HFFc6 (cell line): ENCODE data around the gene ZDHHC21. TPM values are rescaled to one million over a fixed set of nuclear protein-coding genes. Genes with fewer than 3 reads are reported as not detected.
"Not testable (repeated sequence)": the region's sequence is repeated elsewhere in the genome, so short reads cannot be mapped to it uniquely, and the experiment has no call there.

Source experiments
- DNase-seq: peaks from one replicate; pipeline ENCODE4 v3.0.0-alpha.2; 2018
- H3K27ac Mint-ChIP-seq: 2 replicates; pipeline ENCODE4 v1.8.0; 2020; ENCODE audit warnings: mild to moderate bottlenecking, mixed read lengths
- H3K27me3 Mint-ChIP-seq: 2 replicates; pipeline ENCODE4 v1.8.0; 2021; ENCODE audit warnings: mild to moderate bottlenecking, moderate library complexity, mixed read lengths; ENCODE audit not compliant: insufficient read depth
- H3K36me3 Mint-ChIP-seq: 2 replicates; pipeline ENCODE4 v1.8.0; 2021; ENCODE audit warnings: low read depth, mixed read lengths
- H3K4me1 Mint-ChIP-seq: 2 replicates; pipeline ENCODE4 v1.8.0; 2020; ENCODE audit warnings: low read depth, mixed read lengths
- H3K4me3 Mint-ChIP-seq: 2 replicates; pipeline ENCODE4 v1.8.0; 2020; ENCODE audit warnings: mild to moderate bottlenecking, moderate library complexity, mixed read lengths
- H3K9me3 Mint-ChIP-seq: 2 replicates; pipeline ENCODE4 v1.8.0; 2020; ENCODE audit warnings: mild to moderate bottlenecking, mixed read lengths
- total RNA-seq, 6 experiments: library from RNA; stranded (reverse); fragmentation: NEBNext Ultra II Directional; extraction: Animal tissue kit (Norgen Biotek cat#: 25700); gene quantifications; 2 replicates in 1 of 6; 3 replicates in 5 of 6; pipeline ENCODE4 v1.2.3, GENCODE V29; 2021
- TF ChIP-seq, protein P1 (sequence below): fragments of 200-600 bp; sonication (generic); IDR thresholded peaks from 2 replicates; pipeline ENCODE4 v1.5.0; 2021; ENCODE audit warnings: antibody characterized with exemption, mild to moderate bottlenecking

Gene ZDHHC21
- total RNA-seq, 6 experiments from 2014 or later: 6.7 to 10.4 (median 9.0) TPM

DNA sequence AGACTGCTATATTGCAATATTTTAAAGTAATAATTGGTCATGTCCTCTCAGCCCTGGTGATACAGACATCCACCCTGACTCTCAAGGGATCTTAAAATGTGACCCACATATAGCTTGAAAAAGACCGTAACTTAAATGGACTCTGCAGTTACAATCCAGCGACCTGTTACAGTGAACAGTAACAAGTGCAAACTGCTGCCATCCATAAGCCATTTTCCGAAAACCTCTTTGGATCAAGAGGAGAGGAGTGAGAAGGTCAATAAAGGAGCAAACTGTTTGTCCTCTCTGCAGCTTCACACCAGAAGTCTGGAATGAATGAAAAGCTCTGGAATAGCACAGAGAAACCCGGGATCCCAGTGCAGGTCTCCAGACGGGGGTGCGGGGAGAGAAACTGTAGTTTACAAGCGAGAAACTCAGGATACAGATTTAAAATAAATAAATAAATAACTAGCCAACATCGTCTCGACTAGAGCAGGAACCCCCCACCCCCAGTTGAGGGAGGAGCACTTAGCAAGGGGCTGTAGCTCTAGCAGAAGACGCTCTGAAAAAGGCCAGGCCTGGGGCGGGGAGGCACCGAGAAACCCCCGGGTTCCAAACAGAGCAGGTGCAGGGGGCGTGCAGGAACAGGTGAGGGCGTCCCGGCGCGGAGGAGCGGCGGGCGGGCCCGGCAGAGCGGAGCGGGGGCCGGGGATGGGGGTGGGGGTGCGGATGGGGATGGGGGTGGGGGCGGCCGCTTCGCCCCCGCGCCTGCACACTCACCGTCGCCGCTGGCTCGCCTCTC is 572 bp downstream of the ZDHHC21 start:
- Mint-ChIP-seq H3K36me3 (peaks cover 15% of the 10 kb centered on the region), H3K4me3 (peak overlapping the region; percentile 96), H3K27ac (peak overlapping the region; percentile 74), H3K9me3 (no peaks in the 10 kb centered on the region), H3K27me3 (peaks cover 6% of the 10 kb centered on the region), H3K4me1 (peaks cover 46% of the 10 kb centered on the region)
- no peak for DNase-seq
- TF ChIP-seq, protein P1, sequence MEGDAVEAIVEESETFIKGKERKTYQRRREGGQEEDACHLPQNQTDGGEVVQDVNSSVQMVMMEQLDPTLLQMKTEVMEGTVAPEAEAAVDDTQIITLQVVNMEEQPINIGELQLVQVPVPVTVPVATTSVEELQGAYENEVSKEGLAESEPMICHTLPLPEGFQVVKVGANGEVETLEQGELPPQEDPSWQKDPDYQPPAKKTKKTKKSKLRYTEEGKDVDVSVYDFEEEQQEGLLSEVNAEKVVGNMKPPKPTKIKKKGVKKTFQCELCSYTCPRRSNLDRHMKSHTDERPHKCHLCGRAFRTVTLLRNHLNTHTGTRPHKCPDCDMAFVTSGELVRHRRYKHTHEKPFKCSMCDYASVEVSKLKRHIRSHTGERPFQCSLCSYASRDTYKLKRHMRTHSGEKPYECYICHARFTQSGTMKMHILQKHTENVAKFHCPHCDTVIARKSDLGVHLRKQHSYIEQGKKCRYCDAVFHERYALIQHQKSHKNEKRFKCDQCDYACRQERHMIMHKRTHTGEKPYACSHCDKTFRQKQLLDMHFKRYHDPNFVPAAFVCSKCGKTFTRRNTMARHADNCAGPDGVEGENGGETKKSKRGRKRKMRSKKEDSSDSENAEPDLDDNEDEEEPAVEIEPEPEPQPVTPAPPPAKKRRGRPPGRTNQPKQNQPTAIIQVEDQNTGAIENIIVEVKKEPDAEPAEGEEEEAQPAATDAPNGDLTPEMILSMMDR: no peak

DNA sequence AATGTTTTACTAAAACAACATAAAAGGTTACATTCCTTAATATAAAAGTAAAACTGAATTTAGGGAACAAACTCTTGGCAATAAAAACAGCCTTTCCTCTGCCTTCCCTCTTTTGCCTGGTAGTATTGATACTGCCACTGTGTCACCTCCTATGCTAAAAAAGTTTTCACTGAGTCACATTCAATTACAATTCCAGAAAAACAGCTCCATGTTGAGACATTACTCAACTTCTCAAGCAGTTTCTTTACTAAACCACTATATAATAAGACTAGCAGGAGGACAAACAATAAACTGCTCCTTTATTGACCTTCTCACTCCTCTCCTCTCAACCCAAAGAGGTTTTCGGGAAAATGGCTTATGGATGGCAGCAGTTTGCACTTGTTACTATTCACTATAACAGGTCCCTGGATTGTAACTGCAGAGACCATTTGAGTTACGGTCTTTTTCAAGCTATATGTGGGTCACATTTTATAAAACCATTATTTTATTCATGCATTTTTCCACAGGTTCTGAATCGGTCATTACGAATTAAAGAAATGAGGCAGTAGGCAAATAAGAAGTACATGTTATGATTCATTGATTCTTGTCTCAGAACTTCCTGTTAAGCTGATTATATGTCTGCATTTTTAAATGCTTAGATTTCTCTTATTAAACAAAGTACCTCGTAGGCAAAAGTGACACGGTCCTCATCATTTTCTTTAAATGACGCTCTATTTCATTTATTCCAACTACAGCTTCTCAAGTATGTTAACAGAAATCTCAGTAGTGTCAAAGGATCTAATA is 2.1 kb downstream of the ZDHHC21 start:
- H3K9me3 Mint-ChIP-seq: no peaks in the 10 kb centered on the region
- H3K27me3 Mint-ChIP-seq: peaks cover 2% of the 10 kb centered on the region
- H3K27ac Mint-ChIP-seq: peak overlapping the region; percentile 46; the same call in 1 of the 2 replicates
- peaks cover 61% of the 10 kb centered on the region for H3K4me1 Mint-ChIP-seq
- peak overlapping the region; percentile 96 for H3K4me3 Mint-ChIP-seq
- DNase-seq: peak; percentile 14
- TF ChIP-seq, protein P1: no peak
- peaks cover 15% of the 10 kb centered on the region for H3K36me3 Mint-ChIP-seq

DNA sequence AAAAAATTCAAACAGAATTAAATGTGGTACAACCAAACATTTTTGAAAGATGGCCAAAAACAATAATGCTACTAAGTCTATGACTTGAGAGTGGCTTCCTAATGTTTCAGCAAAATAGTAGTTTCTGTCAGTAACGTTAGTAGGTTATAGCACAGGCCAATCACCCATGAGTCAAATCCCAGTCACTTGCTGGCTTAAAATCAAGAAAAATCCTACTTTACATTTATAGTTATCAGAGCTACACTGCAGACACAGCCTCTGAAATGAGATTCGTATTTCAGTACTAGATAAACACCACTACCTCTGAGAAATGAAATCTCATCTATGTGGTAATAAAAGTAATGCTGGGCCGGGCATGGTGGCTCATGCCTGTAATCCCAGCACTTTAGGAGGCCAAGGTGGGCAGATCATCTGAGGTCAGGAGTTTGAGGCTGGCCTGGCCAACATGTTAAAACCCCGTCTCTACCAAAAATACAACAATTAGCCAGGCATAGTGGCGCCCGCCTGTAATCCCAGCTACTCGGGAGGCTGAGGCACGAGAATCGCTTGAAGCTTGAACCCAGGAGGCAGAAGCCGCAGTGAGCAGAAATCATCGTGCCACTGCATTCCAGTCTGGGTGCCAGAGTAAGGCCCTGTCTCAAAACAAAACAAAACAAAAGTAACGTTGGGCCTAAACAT is 6.1 kb downstream of the ZDHHC21 start:
- Mint-ChIP-seq H3K9me3 (no peaks in the 10 kb centered on the region), H3K27ac (peak overlapping the region; percentile 76), H3K4me3 (peak overlapping the region; percentile 65), H3K27me3 (peaks cover 2% of the 10 kb centered on the region; the same call in 1 of the 2 replicates), H3K36me3 (peaks cover 29% of the 10 kb centered on the region), H3K4me1 (peaks cover 50% of the 10 kb centered on the region)
- TF ChIP-seq, protein P1: no peak
- DNase-seq: peak; percentile 89

DNA sequence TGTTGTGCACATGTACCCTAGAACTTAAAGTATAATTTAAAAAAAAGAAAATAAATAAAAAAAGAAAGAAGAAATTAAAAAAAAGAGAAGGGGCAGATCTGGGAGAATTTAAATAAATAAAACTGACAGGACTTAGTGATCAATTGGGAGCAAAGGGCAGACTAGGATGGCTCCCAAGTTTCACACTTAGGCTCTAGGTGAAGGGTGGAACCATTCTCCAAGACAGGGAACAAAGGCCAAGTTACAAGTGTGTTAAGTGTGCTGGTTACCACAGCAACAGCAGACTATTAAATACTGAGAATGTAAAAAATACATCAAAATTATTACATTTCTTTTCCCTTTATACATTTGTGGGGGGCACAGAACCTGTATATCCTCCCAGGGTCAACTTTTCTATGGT is 7.1 kb downstream of the ZDHHC21 start:
- no peaks in the 10 kb centered on the region for H3K9me3 Mint-ChIP-seq
- no peak for DNase-seq
- H3K36me3 Mint-ChIP-seq: peaks cover 35% of the 10 kb centered on the region
- peaks cover 2% of the 10 kb centered on the region; the same call in 1 of the 2 replicates for H3K27me3 Mint-ChIP-seq
- peaks cover 40% of the 10 kb centered on the region for H3K4me1 Mint-ChIP-seq
- TF ChIP-seq, protein P1: no peak
- H3K27ac Mint-ChIP-seq: peak overlapping the region; percentile 76; the same call in 1 of the 2 replicates
- H3K4me3 Mint-ChIP-seq: no peak overlapping the region

DNA sequence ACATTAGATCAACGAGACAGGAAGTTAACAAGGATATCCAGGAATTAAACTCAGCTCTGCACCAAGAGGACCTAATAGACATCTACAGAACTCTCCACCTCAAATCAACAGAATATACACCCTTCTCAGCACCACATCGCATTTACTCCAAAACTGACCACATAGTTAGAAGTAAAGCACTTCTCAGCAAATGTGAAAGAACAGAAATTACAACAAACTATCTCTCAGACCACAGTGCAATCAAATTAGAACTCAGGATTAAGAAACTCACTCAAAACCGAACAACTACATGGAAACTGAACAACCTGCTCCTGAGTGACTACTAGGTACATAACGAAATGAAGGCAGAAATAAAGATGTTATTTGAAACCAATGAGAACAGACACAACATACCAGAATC is 10.6 kb downstream of the ZDHHC21 start:
- H3K27ac Mint-ChIP-seq, DNase-seq, H3K27me3 Mint-ChIP-seq, H3K4me3 Mint-ChIP-seq, H3K9me3 Mint-ChIP-seq: not testable (repeated sequence)
- H3K36me3 Mint-ChIP-seq: peaks cover 36% of the 10 kb centered on the region
- H3K4me1 Mint-ChIP-seq: peaks cover 16% of the 10 kb centered on the region
